DOHH2 (cell line): ENCODE data around the gene C15orf40.

ENCODE experiments used
- CTCF ChIP-seq: fragments of 200-600 bp; sonication (generic); IDR thresholded peaks from one replicate; pipeline ENCODE4 v1.5.1; 2014; ENCODE audit warnings: antibody characterized with exemption, mild to moderate bottlenecking, low read depth, low read length; ENCODE audit not compliant: poor library complexity, severe bottlenecking
- EZH2phosphoT487 ChIP-seq: fragments of 200-600 bp; sonication (generic); IDR thresholded peaks from 2 replicates; pipeline ENCODE4 v1.6.1; 2017; ENCODE audit warnings: borderline replicate concordance, mild to moderate bottlenecking, antibody characterized with exemption, low read length, moderate library complexity, mixed read lengths

- TF ChIP-seq CTCF, result no peak
- TF ChIP-seq EZH2phosphoT487, result no peak
Measured at GRCh38 chr15:82942691-82943090, 68.7 kb downstream of the C15orf40 start.
